Measurements from ENCODE around the gene SLC16A1.
A peak's percentile ranks its signal among the peaks of the same experiment; 100 is the strongest.

The SLC16A1 gene

DNA sequence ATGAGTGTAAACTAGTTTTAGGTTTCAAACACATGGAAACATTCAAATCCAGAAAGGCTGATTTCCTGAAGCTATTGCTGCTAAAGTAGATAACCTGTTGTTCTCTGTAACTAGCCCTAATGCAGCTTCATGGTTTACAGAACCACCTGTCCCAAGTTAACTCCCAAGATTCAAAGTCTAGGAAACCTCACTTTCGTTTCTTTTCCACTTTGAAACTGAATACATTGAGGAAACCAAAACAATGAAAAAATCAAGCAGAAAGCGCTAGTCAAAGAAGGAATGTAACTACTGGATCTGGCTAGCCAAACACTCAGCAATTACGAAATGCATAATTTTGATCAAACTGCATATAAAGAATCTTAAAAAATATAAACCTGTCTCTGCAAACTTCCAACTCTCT is 17.8 kb downstream of the SLC16A1 start:
- no peak for DNase-seq (ENCODE audit: low read depth)
- in situ Hi-C loops (cut with HindIII; ENCODE audit: low sequenced_read_pairs), result no loop called here
- no peak overlapping the region for H3K4me3 ChIP-seq (ENCODE audit: low read depth, low read length)
- TF ChIP-seq, protein P1, sequence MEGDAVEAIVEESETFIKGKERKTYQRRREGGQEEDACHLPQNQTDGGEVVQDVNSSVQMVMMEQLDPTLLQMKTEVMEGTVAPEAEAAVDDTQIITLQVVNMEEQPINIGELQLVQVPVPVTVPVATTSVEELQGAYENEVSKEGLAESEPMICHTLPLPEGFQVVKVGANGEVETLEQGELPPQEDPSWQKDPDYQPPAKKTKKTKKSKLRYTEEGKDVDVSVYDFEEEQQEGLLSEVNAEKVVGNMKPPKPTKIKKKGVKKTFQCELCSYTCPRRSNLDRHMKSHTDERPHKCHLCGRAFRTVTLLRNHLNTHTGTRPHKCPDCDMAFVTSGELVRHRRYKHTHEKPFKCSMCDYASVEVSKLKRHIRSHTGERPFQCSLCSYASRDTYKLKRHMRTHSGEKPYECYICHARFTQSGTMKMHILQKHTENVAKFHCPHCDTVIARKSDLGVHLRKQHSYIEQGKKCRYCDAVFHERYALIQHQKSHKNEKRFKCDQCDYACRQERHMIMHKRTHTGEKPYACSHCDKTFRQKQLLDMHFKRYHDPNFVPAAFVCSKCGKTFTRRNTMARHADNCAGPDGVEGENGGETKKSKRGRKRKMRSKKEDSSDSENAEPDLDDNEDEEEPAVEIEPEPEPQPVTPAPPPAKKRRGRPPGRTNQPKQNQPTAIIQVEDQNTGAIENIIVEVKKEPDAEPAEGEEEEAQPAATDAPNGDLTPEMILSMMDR (IDR thresholded peaks at IDR 0.05; ENCODE audit: low read depth, low read length, missing control alignments), result no peak

DNA sequence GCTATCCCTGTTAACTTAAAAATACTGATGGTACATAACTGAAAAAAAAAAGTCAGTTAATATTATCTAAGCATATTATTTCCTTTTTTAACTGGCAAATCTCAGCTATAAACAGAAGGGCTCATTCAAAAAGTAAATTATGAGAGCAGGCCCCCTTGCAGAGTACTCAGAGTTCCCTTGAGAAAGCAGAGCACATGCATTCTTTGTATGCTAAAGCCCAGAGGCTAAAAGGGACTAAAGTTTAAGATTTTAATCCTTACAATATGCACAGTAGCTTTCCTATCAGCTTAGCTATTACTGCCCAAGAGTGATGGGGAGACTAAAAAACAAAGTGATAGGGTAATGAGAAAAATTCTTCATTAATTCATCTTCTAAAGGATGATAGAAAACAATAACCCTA is 18.5 kb downstream of the SLC16A1 start:
- H3K4me3 ChIP-seq (ENCODE audit: low read depth, low read length), result no peak overlapping the region
- TF ChIP-seq, protein P1 (IDR thresholded peaks at IDR 0.05; ENCODE audit: low read depth, low read length, missing control alignments), result no peak
- in situ Hi-C loops (cut with HindIII; ENCODE audit: low sequenced_read_pairs), result no loop called here
- DNase-seq (ENCODE audit: low read depth), result no peak

- no peak for DNase-seq (ENCODE audit: low read depth)
- in situ Hi-C loops (cut with HindIII; ENCODE audit: low sequenced_read_pairs), result no loop called here
- no peak overlapping the region for H3K4me3 ChIP-seq (ENCODE audit: low read depth, low read length)
- TF ChIP-seq, protein P1 (IDR thresholded peaks at IDR 0.05; ENCODE audit: low read depth, low read length, missing control alignments), result no peak
Observed at GRCh38 chr1:112937070-112937469, 18.9 kb downstream of the SLC16A1 start.

- DNase-seq (ENCODE audit: low read depth), result peak; percentile 37
- TF ChIP-seq, protein P1 (IDR thresholded peaks at IDR 0.05; ENCODE audit: low read depth, low read length, missing control alignments), result no peak
Observed at GRCh38 chr1:112935461-112936111, 20.4 kb downstream of the SLC16A1 start.

GRCh38 chr1:112934577-112934976 is 21.4 kb downstream of the SLC16A1 start:
- H3K4me3 ChIP-seq (ENCODE audit: low read depth, low read length), result no peak overlapping the region
- TF ChIP-seq, protein P1 (IDR thresholded peaks at IDR 0.05; ENCODE audit: low read depth, low read length, missing control alignments), result no peak
- in situ Hi-C loops (cut with HindIII; ENCODE audit: low sequenced_read_pairs), result no loop called here
- no peak for DNase-seq (ENCODE audit: low read depth)

More at GRCh38 chr1:112935461-112936111, 20.4 kb downstream of the SLC16A1 start:
- in situ Hi-C loops (cut with HindIII; ENCODE audit: low sequenced_read_pairs), result no loop called here
- no peak overlapping the region for H3K4me3 ChIP-seq (ENCODE audit: low read depth, low read length)

DNA sequence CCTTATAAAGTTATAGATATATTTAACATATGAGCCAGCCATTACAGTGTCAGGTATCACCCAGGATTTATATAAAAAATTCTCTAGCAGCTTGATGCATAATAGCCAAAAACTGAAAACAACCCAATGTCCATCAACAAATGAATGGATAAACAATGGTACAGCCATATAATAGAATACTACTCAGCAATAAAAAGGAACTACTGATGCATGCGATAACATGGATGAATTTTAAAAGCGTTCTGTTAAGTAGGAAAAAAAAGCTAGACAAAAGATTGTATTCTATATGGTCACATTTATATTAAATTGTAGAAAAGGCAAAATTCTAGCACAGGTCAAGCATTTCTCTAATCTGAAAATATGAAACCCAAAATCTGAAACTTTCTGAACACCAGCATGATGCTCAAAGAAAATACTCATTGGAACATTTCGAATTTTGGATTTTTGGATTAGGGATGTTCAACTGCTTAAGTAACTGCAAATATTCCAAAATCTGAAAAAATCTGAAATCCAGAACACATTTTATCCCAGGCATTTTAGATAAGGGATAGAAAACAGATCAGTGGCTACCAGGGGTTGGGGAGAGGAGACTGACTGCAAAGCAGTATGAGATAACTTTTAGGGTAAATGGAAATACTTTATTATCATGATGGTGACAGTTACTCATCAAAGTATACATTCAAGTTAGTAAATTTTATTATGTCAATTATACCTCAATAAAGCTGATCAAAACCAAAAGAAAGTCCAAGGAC is 22.0 kb downstream of the SLC16A1 start:
- TF ChIP-seq, protein P1 (IDR thresholded peaks at IDR 0.05; ENCODE audit: low read depth, low read length, missing control alignments), result no peak
- no peak for DNase-seq (ENCODE audit: low read depth)
- in situ Hi-C loops (cut with HindIII; ENCODE audit: low sequenced_read_pairs), result no loop called here
- no peak overlapping the region for H3K4me3 ChIP-seq (ENCODE audit: low read depth, low read length)

Data from astrocyte of the cerebellum (primary cell).